Thoracic aorta (tissue), 2 donors: ENCODE measurements around the gene SLC9A8. TPM values are rescaled to one million over a fixed set of nuclear protein-coding genes. Genes with fewer than 3 reads are reported as not detected.

Experiments
- ATAC-seq: fragments of 150-250 bp; one replicate; pipeline ENCODE4 v1.8.0; 2017; ENCODE audit warnings: low read depth; ENCODE audit not compliant: insufficient number of reproducible peaks, low FRiP score
- DNase-seq: peaks from one replicate; pipeline ENCODE4 v3.0.0-alpha.2; 2020; ENCODE audit warnings: low spot score
- H3K27ac ChIP-seq, 2 donors: fragments of 200-600 bp; sonication (generic); 1 replicate in 1 of 2; 2 replicates in 1 of 2; pipeline ENCODE4 v1.5.1; 2016; ENCODE audit warnings: mild to moderate bottlenecking in 2 of 2, moderate library complexity in 2 of 2
- H3K27me3 ChIP-seq: fragments of 200-600 bp; sonication (generic); replicated peaks from 2 replicates; pipeline ENCODE4 v1.6.0; 2016; ENCODE audit warnings: mild to moderate bottlenecking; ENCODE audit not compliant: insufficient read depth
- H3K36me3 ChIP-seq: fragments of 200-600 bp; sonication (generic); one replicate; pipeline ENCODE4 v1.5.1; 2016
- H3K4me1 ChIP-seq, 2 donors: fragments of 200-600 bp; sonication (generic); 1 replicate in 1 of 2; 2 replicates in 1 of 2; pipeline versions ENCODE4 v1.5.1 to v1.6.0; 2016; ENCODE audit warnings: low read depth in 2 of 2, mild to moderate bottlenecking in 1 of 2; ENCODE audit not compliant: control insufficient read depth in 1 of 2
- H3K4me3 ChIP-seq: fragments of 200-600 bp; sonication (generic); 2 replicates; pipeline ENCODE4 v1.5.1; 2016; ENCODE audit warnings: mild to moderate bottlenecking
- H3K9me3 ChIP-seq: fragments of 200-600 bp; sonication (generic); 2 replicates; pipeline ENCODE4 v1.5.1; 2016
- CTCF ChIP-seq: fragments of 200-600 bp; sonication (generic); IDR thresholded peaks from one replicate; pipeline ENCODE4 v1.5.1; 2019; ENCODE audit warnings: antibody characterized with exemption
- total RNA-seq, 2 donors: library from RNA; depleted of rRNA; stranded (reverse); fragments of >200 nt; gene quantifications; one replicate each; pipeline versions ENCODE4 v1.1.0 to v1.2.3, GENCODE V29; 2016

Gene SLC9A8
- total RNA-seq, 2 donors from 2014 or later: 9.2 to 14.3 TPM

DNA sequence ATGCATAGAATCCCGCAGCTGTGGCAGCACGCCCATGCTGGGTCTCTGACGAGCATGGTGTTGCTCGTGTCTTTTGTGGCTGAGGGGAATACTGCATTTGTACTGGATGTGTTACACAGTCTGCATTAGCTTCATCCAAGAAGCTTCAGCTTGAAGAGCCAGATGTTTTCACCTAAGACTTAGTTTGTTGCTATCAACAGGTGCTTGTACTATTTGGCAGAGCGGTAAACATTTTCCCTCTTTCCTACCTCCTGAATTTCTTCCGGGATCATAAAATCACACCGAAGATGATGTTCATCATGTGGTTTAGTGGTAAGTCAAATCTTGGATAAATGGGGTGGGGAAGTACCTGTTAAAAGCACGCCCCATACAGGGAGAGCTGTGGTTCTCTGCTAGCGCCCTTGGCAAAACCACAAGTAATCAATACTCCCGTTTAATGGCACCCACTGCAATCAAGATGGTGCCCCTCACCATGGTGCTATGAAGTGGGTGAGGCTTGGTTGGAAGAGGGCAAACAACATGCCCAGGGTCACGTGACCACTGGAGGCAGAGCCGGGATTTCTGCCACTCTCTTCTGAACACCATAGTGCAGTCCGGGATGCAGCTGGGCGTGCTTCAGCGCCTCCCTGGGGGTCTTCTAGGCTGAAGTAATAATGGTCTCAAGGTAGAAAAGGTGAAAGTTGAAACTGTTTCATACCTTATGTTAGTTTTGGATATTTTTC, 68.3 kb downstream of the SLC9A8 start:
- Histone ChIP-seq H3K4me3 (no peak overlapping the region), H3K27ac (peak overlapping the region; percentile 34 to 65), H3K9me3 (no peaks in the 10 kb centered on the region), H3K4me1 (peaks cover 23 to 63% of the 10 kb centered on the region in 2 donors), H3K27me3 (no peaks in the 10 kb centered on the region), H3K36me3 (peaks cover 17% of the 10 kb centered on the region)
- no peak for TF ChIP-seq CTCF
- ATAC-seq (no peak), DNase-seq (no peak)

GRCh38 chr20:49882171-49882970, 69.7 kb downstream of the SLC9A8 start:
- no peaks in the 10 kb centered on the region for H3K27me3 ChIP-seq
- peaks cover 23 to 60% of the 10 kb centered on the region in 2 donors for H3K4me1 ChIP-seq
- H3K27ac ChIP-seq: no peak overlapping the region
- H3K4me3 ChIP-seq: no peak overlapping the region
- ATAC-seq: no peak
- TF ChIP-seq CTCF: no peak
- no peaks in the 10 kb centered on the region for H3K9me3 ChIP-seq
- peaks cover 17% of the 10 kb centered on the region for H3K36me3 ChIP-seq
- DNase-seq: no peak

GRCh38 chr20:49883246-49883802, 70.7 kb downstream of the SLC9A8 start:
- no peak for DNase-seq
- Histone ChIP-seq H3K27ac (peak overlapping the region in 1 of 2 donors; percentile 7), H3K4me3 (no peak overlapping the region), H3K9me3 (no peaks in the 10 kb centered on the region), H3K4me1 (peaks cover 24 to 61% of the 10 kb centered on the region in 2 donors), H3K27me3 (no peaks in the 10 kb centered on the region), H3K36me3 (peaks cover 17% of the 10 kb centered on the region)
- no peak for ATAC-seq
- no peak for TF ChIP-seq CTCF

DNA sequence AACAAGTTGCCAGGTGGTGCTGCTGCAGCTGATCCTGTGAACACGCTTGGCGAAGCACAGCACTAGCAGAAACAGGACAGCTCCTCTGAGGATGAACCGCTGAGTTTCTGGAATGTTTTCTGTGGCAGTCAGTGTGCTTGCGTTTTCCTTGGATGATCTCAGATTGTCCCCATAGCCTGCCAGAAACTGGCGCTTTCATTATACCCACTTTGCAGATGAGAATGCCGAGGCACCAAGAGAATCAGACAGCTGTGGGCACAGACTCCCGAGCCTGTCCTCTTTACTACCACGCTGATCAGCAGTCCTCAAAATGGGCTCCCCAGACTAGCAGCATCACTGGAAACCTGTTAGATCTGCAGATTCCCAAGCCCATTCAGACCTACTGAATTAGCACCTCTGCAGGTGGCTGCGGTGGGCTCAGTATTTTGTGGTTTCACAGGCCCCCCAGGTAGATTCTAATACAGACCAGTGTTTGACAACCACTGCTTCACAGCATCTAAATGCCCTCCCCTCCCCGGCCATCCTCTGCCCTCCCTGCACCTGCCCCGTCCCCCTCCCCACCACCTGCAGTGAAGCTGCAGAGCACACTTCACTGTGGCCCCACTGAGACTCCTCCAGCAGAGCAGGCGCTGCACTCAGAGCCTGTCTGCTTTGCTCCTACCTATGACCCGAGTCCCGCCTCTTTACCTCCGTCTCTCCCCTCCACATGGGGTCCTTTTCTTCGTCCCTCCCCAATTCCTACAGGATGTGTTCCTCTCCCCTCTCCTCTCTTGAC, 73.1 kb downstream of the SLC9A8 start:
- H3K36me3 ChIP-seq: peaks cover 17% of the 10 kb centered on the region
- DNase-seq (no peak), ATAC-seq (no peak)
- no peak for TF ChIP-seq CTCF
- H3K4me1 ChIP-seq: peaks cover 17 to 41% of the 10 kb centered on the region in 2 donors
- H3K27me3 ChIP-seq: no peaks in the 10 kb centered on the region
- H3K27ac ChIP-seq: peak overlapping the region; percentile 81 to 93
- no peaks in the 10 kb centered on the region for H3K9me3 ChIP-seq
- no peak overlapping the region for H3K4me3 ChIP-seq
